A673 (cell line): ENCODE data around the gene ZNF2. TPM values are rescaled to one million over a fixed set of nuclear protein-coding genes. Genes with fewer than 3 reads are reported as not detected.

Experiments used
- BruUV-seq: library from RNA; stranded (reverse); fragments of 400-500 nt; replicated peaks from 2 replicates; lab custom pipeline; 2021; lab: Mats Ljungman, UMichigan
- CTCF ChIA-PET: fragments of 300-600 bp; sonication (Branson Sonifier 250); formaldehyde crosslinking; loops from one replicate; lab custom pipeline; 2022; ENCODE audit warnings: antibody characterized with exemption; lab: Charles Lee
- POLR2A ChIA-PET: fragments of 300-600 bp; sonication (Branson Sonifier 250); formaldehyde crosslinking; loops from one replicate; lab custom pipeline; 2022; ENCODE audit warnings: antibody characterized with exemption; ENCODE audit not compliant: low non-redundant PET; lab: Charles Lee
- DNase-seq: peaks from one replicate; pipeline ENCODE4 v3.0.0-alpha.2; 2015; ENCODE audit warnings: low spot score
- H3K27ac ChIP-seq: fragments of 200-600 bp; sonication (generic); 2 replicates; pipeline ENCODE4 v1.5.1; 2016; ENCODE audit warnings: mixed run types, low read depth, mild to moderate bottlenecking, mixed read lengths, antibody characterized with exemption, low read length; ENCODE audit not compliant: poor library complexity, severe bottlenecking
- H3K27me3 ChIP-seq: fragments of 200-600 bp; sonication (generic); replicated peaks from 2 replicates; pipeline ENCODE4 v1.6.1; 2017; ENCODE audit warnings: mixed run types, low read depth, mild to moderate bottlenecking, mixed read lengths, antibody characterized with exemption, low read length; ENCODE audit not compliant: insufficient read depth, poor library complexity
- H3K36me3 ChIP-seq: fragments of 200-600 bp; sonication (generic); 2 replicates; pipeline ENCODE4 v1.6.1; 2016; ENCODE audit warnings: mixed run types, mild to moderate bottlenecking, mixed read lengths, antibody characterized with exemption, low read length; ENCODE audit not compliant: insufficient read depth, poor library complexity, severe bottlenecking
- H3K4me1 ChIP-seq: fragments of 200-600 bp; sonication (generic); 2 replicates; pipeline ENCODE4 v1.6.1; 2017; ENCODE audit warnings: mixed run types, mild to moderate bottlenecking, mixed read lengths, antibody characterized with exemption, low read length; ENCODE audit not compliant: insufficient read depth, poor library complexity, severe bottlenecking
- H3K4me3 ChIP-seq: fragments of 200-600 bp; sonication (generic); 2 replicates; pipeline ENCODE4 v1.5.1; 2016; ENCODE audit warnings: low read depth, mixed run types, mild to moderate bottlenecking, mixed read lengths, low read length; ENCODE audit not compliant: poor library complexity, severe bottlenecking
- H3K9me3 ChIP-seq: fragments of 200-600 bp; sonication (generic); 2 replicates; pipeline ENCODE4 v1.6.1; 2016; ENCODE audit warnings: mixed run types, low read depth, mild to moderate bottlenecking, mixed read lengths, antibody characterized with exemption, low read length; ENCODE audit not compliant: poor library complexity, severe bottlenecking
- CTCF ChIP-seq: fragments of 300-800, 200-600 bp; sonication (generic); conservative IDR thresholded peaks from 2 replicates; pipeline ENCODE4 v1.5.1; 2017; ENCODE audit warnings: low read depth, mild to moderate bottlenecking, antibody characterized with exemption, low read length, moderate library complexity, mixed read lengths
- EZH2 ChIP-seq: fragments of 200-600 bp; sonication (generic); IDR thresholded peaks from 2 replicates; pipeline ENCODE4 v1.6.1; 2017; ENCODE audit warnings: borderline replicate concordance, low read depth, mild to moderate bottlenecking, mixed read lengths, antibody characterized with exemption, low read length; ENCODE audit not compliant: poor library complexity, severe bottlenecking
- intact Hi-C: fragments of 100-400 bp; cut with micrococcal nuclease; formaldehyde crosslinking; loops from one replicate; pipeline ENCODE4 v1.10.0; 2022; ENCODE audit not compliant: unreplicated experiment
- total RNA-seq: library from RNA; stranded (reverse); gene quantifications from 2 replicates; pipeline ENCODE4 v1.2.3, GENCODE V29; 2021

ZNF2 gene
- total RNA-seq, 1 experiment from 2014 or later: 4.6 TPM

- ChIA-PET CTCF (no interaction called here), POLR2A (no interaction called here)
- Histone ChIP-seq H3K4me3 (no peak overlapping the region), H3K27me3 (no peaks in the 10 kb centered on the region), H3K9me3 (peaks cover 83% of the 10 kb centered on the region), H3K4me1 (no peaks in the 10 kb centered on the region), H3K36me3 (peaks cover 51% of the 10 kb centered on the region), H3K27ac (no peak overlapping the region)
- TF ChIP-seq CTCF (no peak), EZH2 (no peak)
- no peak for DNase-seq
- intact Hi-C loops: no loop called here
- BruUV-seq: no TSS peak
Observed at GRCh38 chr2:95149397-95149984, 16.1 kb upstream of the ZNF2 start.

GRCh38 chr2:95158441-95158840, 7.2 kb upstream of the ZNF2 start:
- no TSS peak for BruUV-seq
- DNase-seq: no peak
- TF ChIP-seq EZH2: no peak
- no peak for TF ChIP-seq CTCF
- ChIA-PET POLR2A (no interaction called here), CTCF (no interaction called here)
- Histone ChIP-seq H3K36me3 (peaks cover 10% of the 10 kb centered on the region), H3K4me3 (peak overlapping the region; percentile 71), H3K9me3 (peaks cover 2% of the 10 kb centered on the region), H3K27ac (peak overlapping the region; percentile 62), H3K27me3 (no peaks in the 10 kb centered on the region), H3K4me1 (no peaks in the 10 kb centered on the region)
- intact Hi-C loops: no loop called here

- Histone ChIP-seq H3K9me3 (no peaks in the 10 kb centered on the region), H3K27me3 (no peaks in the 10 kb centered on the region), H3K36me3 (peaks cover 10% of the 10 kb centered on the region), H3K4me1 (no peaks in the 10 kb centered on the region), H3K4me3 (peak overlapping the region; percentile 71), H3K27ac (peak overlapping the region; percentile 62)
- DNase-seq: peak; percentile 42
- POLR2A ChIA-PET: no interaction called here
- CTCF ChIA-PET: interaction anchor here (0.6 kb wide), 1 partner anchor 44 kb away, joined by 3 read pairs; no protein-coding TSS in a partner anchor
- intact Hi-C loops: no loop called here
- TF ChIP-seq CTCF (no peak), EZH2 (no peak)
- BruUV-seq: no TSS peak
Observed at GRCh38 chr2:95158891-95159619, 6.6 kb upstream of the ZNF2 start.
